ENCODE results near the gene GRIN3B.

GRCh38 chr19:988510-988909 lies 11.7 kb upstream of the GRIN3B start:
- TF ChIP-seq CTCF (IDR thresholded peaks at IDR 0.05) = no peak
- TF ChIP-seq POLR2AphosphoS5 (IDR thresholded peaks at IDR 0.05) = no peak

All from breast epithelium (tissue), 3 donors.